HG02642 (cell line): ENCODE data around the gene NUBPL.
"Not testable (repeated sequence)": the region's sequence is repeated elsewhere in the genome, so short reads cannot be mapped to it uniquely, and the experiment has no call there.

Experiments
- ATAC-seq: cut with Tn5 transposase; IDR thresholded peaks from one replicate; pipeline ENCODE4 v1.9.1; 2021; ENCODE audit warnings: mild to moderate bottlenecking; ENCODE audit not compliant: unreplicated experiment, poor library complexity

The NUBPL gene

GRCh38 chr14:31717294-31718085, 156.3 kb downstream of the NUBPL start:
- no peak for ATAC-seq

- no peak for ATAC-seq
Observed at GRCh38 chr14:31718585-31718984, 157.4 kb downstream of the NUBPL start.

- no peak for ATAC-seq
Observed at GRCh38 chr14:31718985-31719384, 157.8 kb downstream of the NUBPL start.

- ATAC-seq = no peak
Observed at GRCh38 chr14:31726337-31726736, 165.1 kb downstream of the NUBPL start.

- ATAC-seq = no peak
Observed at GRCh38 chr14:31727797-31728196, 166.6 kb downstream of the NUBPL start.

GRCh38 chr14:31740688-31741087, 179.5 kb downstream of the NUBPL start:
- no peak for ATAC-seq

GRCh38 chr14:31745741-31746140, 184.5 kb downstream of the NUBPL start:
- ATAC-seq = no peak

GRCh38 chr14:31746326-31746725, 185.1 kb downstream of the NUBPL start:
- no peak for ATAC-seq

GRCh38 chr14:31749275-31749674, 188.1 kb downstream of the NUBPL start:
- ATAC-seq = no peak

- ATAC-seq = not testable (repeated sequence)
Observed at GRCh38 chr14:31751047-31751446, 189.8 kb downstream of the NUBPL start.

GRCh38 chr14:31752867-31753661, 191.9 kb downstream of the NUBPL start:
- ATAC-seq = no peak

GRCh38 chr14:31758941-31759340, 197.7 kb downstream of the NUBPL start:
- no peak for ATAC-seq

- no peak for ATAC-seq
Observed at GRCh38 chr14:31760277-31760676, 199.1 kb downstream of the NUBPL start.

- no peak for ATAC-seq
Observed at GRCh38 chr14:31761325-31761724, 200.1 kb downstream of the NUBPL start.

- ATAC-seq = no peak
Observed at GRCh38 chr14:31763041-31763440, 201.8 kb downstream of the NUBPL start.

GRCh38 chr14:31766315-31766892, 205.2 kb downstream of the NUBPL start:
- no peak for ATAC-seq

- no peak for ATAC-seq
Observed at GRCh38 chr14:31768355-31768754, 207.2 kb downstream of the NUBPL start.

GRCh38 chr14:31770271-31770670, 209.1 kb downstream of the NUBPL start:
- ATAC-seq = no peak

GRCh38 chr14:31774567-31774966, 213.4 kb downstream of the NUBPL start:
- ATAC-seq = no peak

GRCh38 chr14:31777312-31777711, 216.1 kb downstream of the NUBPL start:
- ATAC-seq = no peak

- no peak for ATAC-seq
Observed at GRCh38 chr14:31781578-31781977, 220.4 kb downstream of the NUBPL start.
